Stimulated activated naive CD4-positive, alpha-beta T cell treated with Interleukin-2 at 50 U/mL for 16 hours (primary cell): ENCODE results near the gene CEMIP.

Source experiments
- DNase-seq: peaks from one replicate; lab custom pipeline; 2025; lab: John Stamatoyannopoulos, UW

Gene CEMIP

DNA sequence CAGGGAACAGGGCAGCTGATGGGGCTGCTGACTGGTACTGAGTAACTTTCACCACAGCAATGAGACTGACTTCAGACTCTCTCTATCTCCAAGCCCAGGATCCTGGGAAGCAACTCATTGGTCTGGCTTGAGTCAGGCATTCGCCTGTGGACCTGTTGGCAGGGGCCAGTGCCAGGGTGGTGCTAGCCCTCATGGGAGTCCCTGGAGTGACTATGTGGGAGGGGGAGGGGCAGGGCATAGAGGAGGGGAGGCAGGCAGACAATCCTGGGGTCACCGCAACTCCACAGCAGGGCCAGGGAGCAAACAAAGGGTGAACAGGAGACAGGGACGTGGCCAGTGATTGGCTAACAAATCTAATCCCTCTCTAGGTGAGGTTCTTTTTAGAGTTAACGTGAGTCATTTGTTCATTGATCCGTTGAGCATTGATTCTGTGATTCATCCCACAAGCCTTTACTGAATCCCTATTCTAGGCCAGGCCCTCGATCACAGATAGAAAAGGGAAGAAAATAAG is 71.8 kb downstream of the CEMIP start:
- no peak for DNase-seq

DNA sequence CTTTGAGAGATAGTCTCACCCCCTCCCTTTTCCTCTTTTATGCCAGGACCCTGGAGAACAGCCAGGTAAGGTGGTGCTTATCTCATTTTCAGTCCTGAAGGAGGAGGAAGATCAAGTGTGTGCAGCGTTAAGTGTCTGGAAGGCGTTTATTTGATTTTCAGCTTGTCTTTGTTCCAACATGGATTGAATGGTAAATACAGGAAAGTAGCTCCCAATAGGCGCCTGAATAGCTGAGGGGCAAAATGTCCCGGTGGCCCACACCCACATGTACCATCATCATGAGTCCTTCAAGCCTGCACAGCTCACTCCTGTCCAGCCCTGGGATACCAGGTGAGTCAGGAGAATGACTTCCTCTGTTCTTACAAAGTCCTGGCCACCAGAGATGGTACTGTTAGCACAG is 73.5 kb downstream of the CEMIP start:
- DNase-seq = no peak

DNA sequence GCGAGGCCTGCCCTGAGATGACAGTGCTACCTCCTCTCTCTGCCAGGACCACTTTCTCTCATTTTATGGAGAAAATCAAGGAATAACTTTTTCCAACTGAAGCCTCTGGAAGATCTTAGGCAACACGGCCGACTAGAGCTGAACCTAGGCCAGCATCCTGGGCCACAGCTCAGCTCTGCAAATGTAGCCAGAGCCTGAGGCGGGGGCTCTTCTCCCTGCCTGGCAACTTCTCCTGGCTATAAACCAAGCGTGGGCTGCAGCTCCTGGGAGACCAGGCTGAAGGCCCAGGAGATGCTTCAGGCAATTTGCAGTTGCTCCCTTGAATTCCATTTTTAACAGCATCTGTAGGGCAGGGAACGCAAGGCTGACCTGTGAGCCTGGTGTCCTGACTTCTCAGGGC is 74.9 kb downstream of the CEMIP start:
- no peak for DNase-seq

DNA sequence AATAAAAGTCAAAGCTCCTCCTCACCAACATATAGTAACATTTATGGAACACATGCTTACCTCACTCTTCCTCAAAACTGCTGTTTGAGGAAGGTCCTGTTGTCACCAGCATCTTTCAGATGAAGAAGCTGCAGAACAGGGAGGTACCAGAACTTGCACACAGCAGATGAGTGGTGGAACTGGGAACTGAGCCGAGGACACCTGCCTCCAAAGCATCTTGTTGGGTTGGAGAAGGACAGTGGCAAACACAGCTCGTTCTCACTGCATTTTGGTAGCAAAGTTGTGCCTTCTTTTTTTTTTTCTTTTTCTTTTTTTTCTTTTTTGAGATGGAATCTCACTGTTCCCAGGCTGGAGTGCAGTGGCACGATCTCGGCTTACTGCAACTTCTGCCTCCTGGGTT is 76.0 kb downstream of the CEMIP start:
- no peak for DNase-seq

DNA sequence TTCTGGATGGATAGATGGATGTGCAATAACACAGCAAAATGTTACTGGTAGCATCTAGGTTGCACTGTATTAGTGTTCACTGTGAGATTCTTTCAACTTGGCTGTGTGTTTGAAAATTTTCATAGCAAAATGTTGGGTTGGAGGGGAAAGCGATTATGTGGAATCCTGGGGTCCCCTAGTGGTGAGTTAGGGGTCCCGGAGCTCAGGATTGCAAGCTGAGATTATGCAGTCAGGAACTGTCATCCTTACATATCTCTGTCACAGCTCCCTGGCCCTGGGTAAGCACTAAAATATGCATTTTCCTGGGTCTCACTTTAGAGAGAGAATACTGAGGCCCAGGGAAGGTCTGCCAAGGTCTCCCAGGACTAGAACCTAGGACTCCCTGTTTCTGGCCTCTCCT is 77.2 kb downstream of the CEMIP start:
- no peak for DNase-seq

DNA sequence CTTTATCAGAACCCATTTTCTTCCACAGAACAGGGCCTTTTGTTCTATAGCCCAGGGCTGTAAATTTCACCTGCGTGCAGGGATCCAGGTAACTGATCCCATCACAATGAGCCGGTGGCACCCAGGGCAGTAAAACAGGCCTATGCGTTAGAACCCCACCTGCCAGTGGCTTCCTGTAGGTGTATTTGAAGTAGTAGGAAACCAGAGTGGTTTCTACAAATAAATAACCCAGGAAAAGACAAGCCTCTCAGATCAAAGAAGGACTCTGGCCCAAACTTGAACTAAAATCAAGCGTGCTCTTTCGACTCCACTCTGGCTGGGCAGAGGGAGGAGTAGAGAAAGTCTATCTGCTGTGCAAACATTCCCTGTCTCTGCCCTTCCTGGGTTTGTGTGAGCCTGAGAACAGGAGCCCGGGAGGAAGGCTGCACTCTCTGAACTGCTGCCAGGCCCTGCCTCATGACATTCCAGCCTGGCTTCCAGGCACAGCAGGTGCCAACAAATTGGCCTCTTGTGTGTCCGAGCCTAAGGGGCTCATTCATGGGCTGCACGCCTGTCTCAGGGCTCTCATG is 77.7 kb downstream of the CEMIP start:
- no peak for DNase-seq

DNA sequence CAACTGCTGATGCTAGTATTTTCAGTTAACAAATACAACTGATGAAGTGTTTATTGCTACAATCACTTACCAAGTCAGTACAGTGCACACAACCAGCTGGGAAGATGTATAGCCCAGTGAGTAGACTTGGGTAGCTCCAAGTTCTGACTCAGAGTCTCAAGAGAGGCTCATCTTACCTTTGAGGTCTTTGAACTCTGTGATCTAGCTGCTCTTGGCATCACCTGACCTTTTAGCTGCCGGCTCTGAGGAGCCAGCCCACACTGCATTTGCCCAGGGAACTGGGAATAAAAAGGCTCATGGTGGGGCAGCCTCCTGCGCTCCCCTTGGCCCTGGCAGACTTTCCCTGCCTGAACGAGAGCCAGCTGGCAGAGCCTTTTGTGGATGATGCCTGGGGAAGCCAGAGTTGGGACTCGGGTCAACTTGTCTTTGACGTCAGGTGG is 82.6 kb downstream of the CEMIP start:
- no peak for DNase-seq

DNA sequence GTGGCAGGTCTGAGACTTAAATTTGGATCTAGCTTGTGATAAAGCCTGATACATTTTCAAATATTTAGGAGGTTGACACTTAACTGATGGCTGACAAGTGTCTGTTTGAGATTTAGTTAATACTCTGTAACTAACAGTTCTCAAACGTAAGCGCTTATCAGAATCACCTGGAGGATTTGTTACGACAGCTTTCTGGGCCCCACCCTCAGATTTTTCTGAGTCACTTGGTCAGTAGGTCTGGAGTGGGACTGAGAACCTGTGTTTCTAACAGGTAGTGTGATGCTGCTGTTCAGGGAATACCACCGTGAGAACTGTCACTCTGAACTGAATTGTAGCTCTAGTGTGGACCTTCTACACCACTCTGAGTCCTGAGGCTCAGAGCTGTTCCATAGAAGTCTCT is 85.5 kb downstream of the CEMIP start:
- no peak for DNase-seq

DNA sequence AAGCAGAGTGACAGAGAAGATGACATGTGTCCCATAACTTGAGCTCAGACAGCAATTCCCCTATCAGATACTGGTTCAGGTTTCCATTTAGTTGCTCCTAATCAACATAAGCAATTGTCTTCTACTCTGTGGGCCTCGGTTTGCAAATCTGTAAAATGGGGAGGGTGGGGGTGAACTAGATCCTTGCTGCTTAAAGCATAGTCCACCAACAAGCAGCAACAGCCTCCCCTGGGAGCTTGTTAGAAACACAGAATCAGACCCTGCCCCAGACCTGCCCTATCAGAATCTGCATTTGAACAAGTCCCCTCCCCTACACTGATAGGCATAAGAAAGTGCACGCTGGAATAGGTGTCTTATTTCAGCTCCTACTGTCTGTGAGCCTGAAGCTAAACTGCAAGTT is 87.8 kb downstream of the CEMIP start:
- DNase-seq = no peak

DNA sequence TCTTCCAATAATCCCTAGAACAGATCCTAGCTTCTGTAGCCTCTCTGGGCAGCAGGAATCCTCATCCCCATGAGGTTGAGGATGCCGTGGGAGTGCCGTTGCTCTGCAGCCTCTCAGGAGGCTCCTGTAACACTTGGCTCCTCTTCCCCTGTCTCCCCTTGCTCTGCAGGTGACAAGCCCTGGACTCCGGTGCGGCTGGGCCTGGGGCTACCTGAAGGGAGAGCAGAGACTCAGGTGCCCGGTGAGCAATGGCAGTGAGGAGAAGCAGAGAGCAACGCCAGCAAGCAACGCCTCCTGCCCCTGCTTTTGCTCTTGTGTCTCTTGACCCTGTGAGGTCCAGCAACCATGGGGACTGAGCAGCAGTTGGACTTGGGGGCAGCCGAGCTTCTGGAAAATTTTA is 91.2 kb downstream of the CEMIP start:
- DNase-seq = no peak

DNA sequence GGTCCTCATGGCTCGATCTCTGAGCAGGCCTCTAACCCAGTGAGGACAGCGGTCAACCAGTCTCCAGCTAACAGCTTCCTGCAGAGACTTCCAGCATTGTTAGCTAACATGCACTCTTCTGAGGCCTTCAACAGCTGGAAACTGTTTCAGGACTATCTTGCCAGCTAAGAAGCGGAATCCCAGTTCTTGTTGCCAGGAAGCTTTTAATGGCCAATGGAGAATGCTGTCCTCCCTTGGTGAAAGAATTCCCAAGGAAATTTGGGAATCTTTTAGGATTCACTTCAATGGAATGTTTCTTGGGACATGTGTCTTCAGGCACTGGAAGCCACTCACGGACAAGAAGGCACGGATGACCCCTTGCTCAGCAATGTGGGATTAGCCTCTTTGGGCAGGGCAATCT is 91.7 kb downstream of the CEMIP start:
- DNase-seq = no peak

DNA sequence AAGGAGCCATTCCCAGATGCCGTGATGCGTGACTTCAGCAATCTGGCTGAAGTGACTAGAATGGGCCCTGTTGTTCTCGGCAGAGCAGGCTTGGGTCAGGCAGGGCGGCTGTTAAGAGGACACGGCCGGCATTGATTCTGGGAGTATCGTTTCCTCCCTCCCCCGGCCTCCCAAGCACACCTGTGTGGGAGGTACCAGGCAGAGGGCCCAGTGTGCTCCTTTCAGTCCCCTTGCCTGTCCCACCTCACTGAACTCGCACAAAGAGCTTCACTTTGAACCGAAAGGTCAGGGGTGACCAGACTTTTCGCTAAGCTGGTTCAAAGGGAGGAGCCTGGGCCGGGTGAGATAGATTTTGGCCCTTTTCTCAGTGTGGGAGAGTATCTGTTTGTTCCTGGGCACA is 92.7 kb downstream of the CEMIP start:
- no peak for DNase-seq

DNA sequence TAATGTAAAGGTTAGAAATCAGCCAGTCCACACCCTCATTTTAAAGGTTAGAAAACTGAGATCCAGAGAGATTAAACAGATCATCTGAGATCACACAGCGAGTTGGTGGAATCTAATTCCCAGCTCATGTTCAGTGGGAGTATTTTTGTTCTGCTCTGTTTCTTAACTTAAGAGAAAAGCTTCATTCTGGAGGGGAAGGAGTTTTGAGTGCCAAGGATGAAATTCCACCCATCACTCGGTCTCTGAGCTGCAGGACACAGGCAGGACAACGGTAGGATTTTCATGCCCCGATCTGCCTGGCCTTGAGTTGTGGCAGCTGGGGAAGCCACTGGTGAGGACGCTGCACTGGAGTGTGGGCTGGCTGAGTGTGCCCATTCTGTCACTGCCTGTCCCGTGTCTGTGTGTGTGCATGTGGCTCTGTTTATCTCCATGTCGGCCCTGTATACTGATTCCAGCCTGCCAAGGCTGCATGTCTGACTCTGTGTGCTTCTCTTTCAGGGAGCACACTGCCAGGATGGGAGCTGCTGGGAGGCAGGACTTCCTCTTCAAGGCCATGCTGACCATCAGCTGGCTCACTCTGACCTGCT is 94.3 kb downstream of the CEMIP start:
- DNase-seq = no peak

DNA sequence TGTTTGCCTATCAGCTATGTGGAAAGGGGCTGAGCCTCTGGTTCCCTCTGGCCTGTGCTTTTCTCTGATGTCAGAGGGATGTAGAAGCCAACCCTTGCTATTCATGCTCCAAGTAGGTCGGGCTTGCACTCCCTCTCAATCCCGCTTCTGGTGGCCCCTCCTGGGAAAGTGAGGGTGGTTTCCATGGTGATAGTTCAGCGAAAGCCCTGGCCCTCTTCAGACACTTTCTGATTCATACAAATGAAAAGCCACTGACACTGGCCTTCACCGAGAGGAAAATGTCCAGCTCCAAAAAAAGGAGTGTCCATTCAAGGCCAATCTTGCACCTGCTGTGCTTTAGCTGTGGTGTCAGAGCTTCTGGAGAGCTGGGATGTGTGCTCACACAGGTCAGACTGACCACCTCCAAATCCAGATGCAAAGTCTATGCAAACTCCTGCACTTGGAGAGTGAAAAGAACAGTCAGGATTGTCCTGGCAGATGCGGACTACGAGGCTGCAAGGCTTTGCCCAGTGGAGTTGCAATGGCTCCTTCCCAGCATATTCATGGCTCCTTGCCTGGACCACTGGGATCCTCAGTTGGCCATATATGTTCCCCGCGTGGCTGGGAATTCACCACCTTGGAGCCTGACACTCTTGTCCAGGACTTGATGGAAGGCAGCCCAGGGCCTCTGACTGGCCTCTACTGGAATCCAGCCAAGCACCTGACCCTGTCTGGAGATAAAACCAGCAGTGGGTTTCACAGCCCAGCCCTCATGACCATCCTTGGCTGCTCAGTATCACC is 96.6 kb downstream of the CEMIP start:
- DNase-seq = no peak

DNA sequence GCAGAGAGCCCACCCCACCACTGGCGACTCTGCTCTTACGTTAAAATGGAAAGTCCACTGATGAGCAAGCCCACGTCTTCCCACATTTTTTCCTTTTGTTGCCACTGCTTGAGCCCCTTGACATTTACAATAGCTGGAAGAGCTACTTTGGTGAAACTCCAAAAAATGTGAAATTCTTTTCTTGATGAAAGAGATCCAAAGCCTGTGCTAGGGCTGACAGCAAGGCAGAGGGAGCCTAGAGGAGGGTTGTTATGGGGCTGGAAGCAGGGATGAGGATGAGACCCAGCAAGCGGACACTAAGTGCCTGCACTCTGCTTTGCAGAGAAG is 97.1 kb downstream of the CEMIP start:
- no peak for DNase-seq

DNA sequence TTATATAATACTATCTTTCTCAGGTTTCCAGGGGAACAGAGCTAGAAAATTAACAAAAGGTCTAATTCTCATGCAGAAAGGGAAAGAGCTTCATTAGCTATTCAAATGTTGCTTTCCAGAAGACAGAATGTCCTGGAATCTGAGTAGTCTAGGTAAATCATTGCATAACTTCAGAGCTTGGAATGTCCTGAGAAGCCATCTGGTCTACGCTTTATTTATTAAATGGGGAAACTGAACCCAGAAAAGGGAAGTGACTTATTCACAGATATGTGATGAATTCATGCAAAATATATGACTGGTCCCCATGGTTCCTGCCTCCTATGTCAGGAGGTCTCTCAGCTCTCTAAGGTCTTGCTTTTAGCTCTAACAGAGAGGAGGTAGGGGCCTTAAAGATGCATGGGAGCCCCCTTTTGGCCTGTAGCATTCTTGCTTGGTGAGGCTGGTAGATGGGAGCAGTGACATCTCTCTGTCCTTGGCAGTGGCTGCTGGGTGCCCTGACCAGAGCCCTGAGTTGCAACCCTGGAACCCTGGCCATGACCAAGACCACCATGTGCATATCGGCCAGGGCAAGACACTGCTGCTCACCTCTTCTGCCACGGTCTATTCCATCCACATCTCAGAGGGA is 99.2 kb downstream of the CEMIP start:
- no peak for DNase-seq

DNA sequence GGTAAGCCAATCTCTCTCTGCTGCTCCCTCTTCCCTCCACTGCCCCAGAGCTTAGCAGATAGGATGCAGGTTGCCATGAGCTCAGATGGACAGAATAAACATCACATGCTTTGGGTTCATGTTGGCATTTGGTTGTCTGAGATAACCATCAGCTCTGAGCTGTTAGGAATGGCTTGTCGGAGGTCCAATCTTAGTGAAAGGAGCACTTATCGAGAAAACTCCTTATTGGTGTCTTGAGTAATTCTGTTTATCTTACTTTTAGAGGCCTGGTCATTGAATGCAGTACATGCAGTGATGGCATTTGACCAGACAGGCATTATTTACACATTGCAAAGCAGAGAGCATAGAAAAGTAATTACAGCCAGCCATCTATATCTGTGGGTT is 99.7 kb downstream of the CEMIP start:
- no peak for DNase-seq

DNA sequence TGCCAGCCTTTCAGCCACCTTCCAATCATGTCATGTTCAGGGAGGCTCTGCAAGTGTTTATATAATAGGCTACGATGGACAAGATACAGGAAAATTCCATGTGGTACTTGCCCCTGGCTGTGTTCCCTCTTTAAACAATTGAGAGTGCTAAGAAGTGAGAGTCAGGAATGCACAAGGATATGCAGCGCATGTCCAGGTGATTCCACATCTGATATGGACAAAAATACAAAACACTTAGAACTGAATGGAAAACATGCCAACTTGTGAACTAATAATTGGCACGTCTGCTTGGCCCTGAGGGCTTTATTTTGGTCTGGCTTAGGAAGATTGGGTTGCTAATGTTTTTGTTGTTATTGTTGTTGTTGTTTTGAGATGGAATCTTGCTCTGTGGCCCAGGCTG is 100.9 kb downstream of the CEMIP start:
- DNase-seq = no peak

DNA sequence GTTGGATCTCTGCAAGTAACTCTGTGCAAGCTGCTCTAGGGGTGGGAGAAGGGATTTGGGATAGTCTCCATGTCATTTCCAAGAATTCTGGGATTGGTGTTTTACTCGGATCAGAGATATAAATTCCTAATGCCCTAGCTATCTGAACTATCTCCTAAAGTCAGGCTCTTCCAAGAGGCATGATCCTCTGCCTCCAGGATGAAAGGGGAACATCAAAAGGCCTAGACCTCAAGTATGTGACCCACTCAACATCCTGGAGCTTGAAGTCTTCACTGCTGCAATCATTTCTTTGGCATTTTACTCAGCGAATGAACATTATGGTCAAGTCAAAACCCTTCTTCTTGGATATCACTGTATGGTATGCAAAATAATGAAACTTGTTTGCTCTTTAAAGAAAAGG is 104.5 kb downstream of the CEMIP start:
- no peak for DNase-seq

DNA sequence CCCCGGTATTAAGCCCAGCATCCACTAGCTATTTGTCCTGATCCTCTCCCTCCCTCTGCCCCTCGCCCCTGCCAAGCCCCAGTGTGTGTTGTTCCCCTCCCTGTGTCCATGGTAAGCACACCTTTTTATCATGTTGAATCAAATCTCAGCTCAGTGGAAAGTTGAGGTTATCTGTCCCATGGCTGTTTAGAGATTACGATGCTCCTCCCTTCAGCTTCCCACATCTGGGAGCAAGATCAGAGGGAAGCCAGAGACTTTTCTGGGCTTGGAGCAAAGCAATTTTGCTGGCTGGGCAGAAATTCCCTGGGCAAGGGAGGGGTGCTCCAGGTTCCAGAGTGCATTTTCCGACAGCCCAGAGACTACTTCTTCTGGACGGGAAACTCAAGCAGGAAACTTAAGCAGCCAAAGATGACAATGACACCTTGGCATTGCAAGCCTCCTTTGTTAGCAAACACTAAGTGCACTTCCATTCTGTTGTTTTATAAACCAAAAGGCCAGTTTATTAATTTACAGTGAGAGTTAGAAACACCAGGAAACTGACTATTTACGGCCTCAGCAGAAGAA is 105.9 kb downstream of the CEMIP start:
- no peak for DNase-seq

DNA sequence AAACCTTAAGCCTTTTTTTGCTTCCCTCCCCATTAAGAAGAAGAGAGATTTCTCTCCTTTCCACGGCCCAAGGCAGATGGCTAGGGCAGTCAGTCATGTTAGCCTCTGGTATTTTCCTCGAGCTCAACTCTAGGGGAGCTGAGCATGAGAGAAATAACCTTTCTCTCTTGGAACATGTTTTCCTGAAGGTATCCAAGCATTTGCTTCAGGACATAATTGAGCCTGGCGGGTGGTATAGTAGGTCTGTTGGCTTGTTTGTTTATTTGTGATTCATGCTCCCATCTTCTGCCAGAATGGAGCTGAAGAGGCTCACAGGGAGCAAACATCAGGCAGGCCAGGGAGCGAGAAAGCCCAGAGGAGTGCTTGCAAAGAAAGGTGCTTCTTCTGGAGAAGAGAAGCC is 108.0 kb downstream of the CEMIP start:
- DNase-seq = no peak

DNA sequence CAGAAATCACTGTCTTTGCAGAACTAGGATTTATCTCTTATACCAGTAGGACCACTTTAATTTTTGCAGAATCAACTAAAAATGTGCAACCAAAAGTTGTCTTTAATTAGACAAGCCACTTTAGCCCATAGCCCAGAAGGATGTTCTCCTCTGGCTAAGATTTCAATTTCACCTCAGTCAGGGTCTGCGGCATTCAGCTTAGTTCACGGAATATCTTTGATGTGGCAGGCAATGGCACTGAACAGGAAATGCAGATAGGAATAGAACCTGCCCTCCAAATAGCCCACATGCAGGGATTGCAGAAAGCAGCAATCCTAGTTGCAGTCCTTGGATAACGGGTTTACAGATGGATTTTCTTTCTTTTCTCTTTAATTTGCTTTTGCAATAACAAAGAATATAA is 109.7 kb downstream of the CEMIP start:
- no peak for DNase-seq
